ENCODE results near the gene NT5C.
"Not testable (repeated sequence)": the region's sequence is repeated elsewhere in the genome, so short reads cannot be mapped to it uniquely, and the experiment has no call there.

The NT5C gene

GRCh38 chr17:75131278-75132017, at the start of gene NT5C:
Gene NT5C, minus strand, starts transcription at chr17:75131742. Its CDS starts 35 bp downstream, at chr17:75131707.
- DNase-seq (ENCODE audit: low read depth in 2 of 2), result peak; percentile 38 to 41

- DNase-seq (ENCODE audit: low read depth in 2 of 2), result no peak
These were observed 49.6 kb upstream of the NT5C start for GRCh38 chr17:75181110-75181509.

GRCh38 chr17:75178453-75178852, 46.9 kb upstream of the NT5C start:
- DNase-seq (ENCODE audit: low read depth in 2 of 2), result no peak

GRCh38 chr17:75176625-75177024, 45.1 kb upstream of the NT5C start:
- DNase-seq (ENCODE audit: low read depth in 2 of 2), result no peak

- no peak for DNase-seq (ENCODE audit: low read depth in 2 of 2)
These were observed 43.5 kb upstream of the NT5C start for GRCh38 chr17:75174996-75175395.

GRCh38 chr17:75173526-75173925, 42.0 kb upstream of the NT5C start:
- no peak for DNase-seq (ENCODE audit: low read depth in 2 of 2)

- no peak for DNase-seq (ENCODE audit: low read depth in 2 of 2)
These were observed 37.5 kb upstream of the NT5C start for GRCh38 chr17:75168998-75169397.

- not testable (repeated sequence) for DNase-seq (ENCODE audit: low read depth in 2 of 2)
These were observed 33.1 kb upstream of the NT5C start for GRCh38 chr17:75164606-75165005.

- DNase-seq (ENCODE audit: low read depth in 2 of 2), result no peak
These were observed 31.5 kb upstream of the NT5C start for GRCh38 chr17:75163074-75163473.

- no peak for DNase-seq (ENCODE audit: low read depth in 2 of 2)
These were observed 28.7 kb upstream of the NT5C start for GRCh38 chr17:75160211-75160610.

GRCh38 chr17:75159196-75160031, 27.9 kb upstream of the NT5C start:
- DNase-seq (ENCODE audit: low read depth in 2 of 2), result no peak

GRCh38 chr17:75158480-75158879, 26.9 kb upstream of the NT5C start:
- DNase-seq (ENCODE audit: low read depth in 2 of 2), result not testable (repeated sequence)

GRCh38 chr17:75155191-75155601, 23.7 kb upstream of the NT5C start:
- no peak for DNase-seq (ENCODE audit: low read depth in 2 of 2)

- DNase-seq (ENCODE audit: low read depth in 2 of 2), result peak; percentile 94 to 95
These were observed 22.9 kb upstream of the NT5C start, which contains the start of gene JPT1 for GRCh38 chr17:75154195-75155106. Gene JPT1, minus strand, starts transcription at chr17:75154512. Its CDS starts 115 bp downstream, at chr17:75154397.

- no peak for DNase-seq (ENCODE audit: low read depth in 2 of 2)
These were observed 22.2 kb upstream of the NT5C start for GRCh38 chr17:75153780-75154194.

GRCh38 chr17:75152922-75153779, 21.6 kb upstream of the NT5C start:
- DNase-seq (ENCODE audit: low read depth in 2 of 2), result no peak

GRCh38 chr17:75152523-75152921, 21.0 kb upstream of the NT5C start:
- no peak for DNase-seq (ENCODE audit: low read depth in 2 of 2)

- no peak for DNase-seq (ENCODE audit: low read depth in 2 of 2)
These were observed 20.4 kb upstream of the NT5C start for GRCh38 chr17:75151930-75152329.

- no peak for DNase-seq (ENCODE audit: low read depth in 2 of 2)
These were observed 16.5 kb upstream of the NT5C start for GRCh38 chr17:75147878-75148546.

- no peak for DNase-seq (ENCODE audit: low read depth in 2 of 2)
These were observed 15.1 kb upstream of the NT5C start for GRCh38 chr17:75146592-75146991.

All from stimulated activated CD8-positive, alpha-beta memory T cell treated with anti-CD3 and anti-CD28 coated beads, Interleukin-2, amount 100 ng/mL, for 1 hour (primary cell).